Ovary (tissue), 3 donors: ENCODE measurements around the gene PTH.

Experiments used
- EP300 ChIP-seq: sonication (generic); formaldehyde crosslinking; IDR thresholded peaks from one replicate; pipeline ENCODE4 v1.6.1; 2017; ENCODE audit warnings: antibody characterized with exemption
- POLR2A ChIP-seq: fragments of 450-650 bp; IDR thresholded peaks from one replicate; pipeline ENCODE4 v1.6.1; 2017; ENCODE audit warnings: antibody characterized with exemption, mild to moderate bottlenecking, moderate library complexity
- TF ChIP-seq, protein P1 (sequence below), 3 donors: fragments of 450-650 bp in 2 of 3; fragments of 200-600 bp in 1 of 3; IDR thresholded peaks; one replicate each; pipeline versions ENCODE4 v1.5.1 to v1.8.0; 2016 to 2022; ENCODE audit warnings: antibody characterized with exemption in 3 of 3, mild to moderate bottlenecking in 1 of 3
- donor health status: DM: no; HTN: no; CAD: no.

DNA sequence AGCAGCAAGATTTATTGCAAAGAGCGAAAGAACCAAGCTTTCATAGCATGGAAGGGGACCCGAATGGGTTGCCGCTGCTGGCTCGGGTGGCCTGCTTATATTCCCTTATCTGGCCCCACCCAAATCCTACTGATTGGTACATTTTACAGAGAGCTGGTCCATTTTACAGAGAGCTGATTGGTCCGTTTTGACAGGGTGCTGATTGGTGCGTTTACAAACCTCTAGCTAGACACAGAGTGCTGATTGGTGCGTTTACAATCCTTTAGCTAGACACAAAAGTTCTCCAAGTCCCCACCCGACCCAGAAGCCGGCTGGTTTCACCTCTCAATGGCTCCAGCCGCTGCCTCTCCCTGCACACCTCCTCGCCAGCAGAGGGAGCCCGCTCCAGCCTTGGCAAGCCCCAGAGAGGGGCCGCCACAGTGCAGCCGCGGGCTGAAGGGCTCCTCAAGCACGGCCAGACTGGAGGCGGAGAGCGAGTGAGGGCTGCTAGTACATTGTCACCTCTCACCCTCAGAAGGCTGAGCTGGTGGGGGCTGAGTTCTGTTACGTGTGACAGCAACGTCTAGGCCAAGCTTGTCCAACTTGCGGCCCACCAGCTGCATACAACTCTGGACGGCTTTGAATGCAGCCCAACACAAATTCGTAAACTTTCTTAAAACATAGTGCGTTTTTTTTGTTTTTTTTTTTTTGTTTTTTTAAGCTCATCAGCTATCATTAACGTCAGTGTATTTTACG, 8.7 kb downstream of the PTH start:
- TF ChIP-seq, protein P1, sequence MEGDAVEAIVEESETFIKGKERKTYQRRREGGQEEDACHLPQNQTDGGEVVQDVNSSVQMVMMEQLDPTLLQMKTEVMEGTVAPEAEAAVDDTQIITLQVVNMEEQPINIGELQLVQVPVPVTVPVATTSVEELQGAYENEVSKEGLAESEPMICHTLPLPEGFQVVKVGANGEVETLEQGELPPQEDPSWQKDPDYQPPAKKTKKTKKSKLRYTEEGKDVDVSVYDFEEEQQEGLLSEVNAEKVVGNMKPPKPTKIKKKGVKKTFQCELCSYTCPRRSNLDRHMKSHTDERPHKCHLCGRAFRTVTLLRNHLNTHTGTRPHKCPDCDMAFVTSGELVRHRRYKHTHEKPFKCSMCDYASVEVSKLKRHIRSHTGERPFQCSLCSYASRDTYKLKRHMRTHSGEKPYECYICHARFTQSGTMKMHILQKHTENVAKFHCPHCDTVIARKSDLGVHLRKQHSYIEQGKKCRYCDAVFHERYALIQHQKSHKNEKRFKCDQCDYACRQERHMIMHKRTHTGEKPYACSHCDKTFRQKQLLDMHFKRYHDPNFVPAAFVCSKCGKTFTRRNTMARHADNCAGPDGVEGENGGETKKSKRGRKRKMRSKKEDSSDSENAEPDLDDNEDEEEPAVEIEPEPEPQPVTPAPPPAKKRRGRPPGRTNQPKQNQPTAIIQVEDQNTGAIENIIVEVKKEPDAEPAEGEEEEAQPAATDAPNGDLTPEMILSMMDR (IDR thresholded peaks at IDR 0.05), result no peak
- TF ChIP-seq POLR2A (no peak), EP300 (no peak)
